ENCODE results near the gene KLHL10. TPM values are rescaled to one million over a fixed set of nuclear protein-coding genes. Genes with fewer than 3 reads are reported as not detected.

KLHL10 gene
- polyA plus RNA-seq (2012; ENCODE audit: insufficient read depth, insufficient read length): not detected

DNA sequence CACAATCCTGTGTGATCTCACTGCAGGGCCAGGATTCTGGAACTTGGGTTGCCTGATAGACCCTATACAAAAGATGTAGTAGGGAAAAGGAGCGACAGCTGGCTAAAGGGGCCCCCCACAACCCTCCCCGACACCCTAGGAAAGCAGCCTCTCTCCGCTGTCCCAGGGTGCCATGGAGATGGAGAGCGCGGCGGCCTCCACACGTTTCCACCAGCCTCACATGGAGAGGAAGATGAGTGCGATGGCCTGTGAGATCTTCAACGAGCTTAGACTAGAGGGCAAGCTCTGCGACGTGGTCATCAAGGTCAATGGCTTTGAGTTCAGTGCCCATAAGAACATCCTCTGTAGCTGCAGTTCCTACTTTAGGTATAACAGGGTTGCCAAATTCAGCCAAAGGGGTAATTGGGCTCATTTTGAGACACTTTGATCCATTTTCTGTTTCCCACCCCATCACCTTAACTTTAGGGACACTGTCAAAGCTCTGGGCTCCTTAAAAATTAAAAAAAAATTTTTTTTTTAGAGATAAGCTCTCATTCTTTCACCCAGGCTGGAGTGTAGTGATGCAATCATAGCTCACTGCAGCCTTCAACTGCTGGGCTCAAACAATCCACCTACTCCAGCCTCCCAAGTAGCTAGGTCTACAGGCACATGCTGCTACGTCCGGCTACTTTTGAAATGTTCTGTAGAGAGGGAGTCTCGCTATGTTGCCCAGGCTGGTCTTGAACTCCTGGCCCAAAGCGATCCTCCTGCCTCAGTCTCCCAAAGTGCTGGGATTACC, at the start of gene KLHL10:
TSS of gene KLHL10 (plus strand) at position 65 of the 778 bp plus-strand sequence. CDS start at position 173, 108 bp downstream.
- H3K4me3 ChIP-seq (ENCODE audit: low read length): peak within 1 kb of the TSS; percentile 62; the same call in 1 of the 2 replicates
- DNase-seq (ENCODE audit: low read depth, low spot score): no peak

DNA sequence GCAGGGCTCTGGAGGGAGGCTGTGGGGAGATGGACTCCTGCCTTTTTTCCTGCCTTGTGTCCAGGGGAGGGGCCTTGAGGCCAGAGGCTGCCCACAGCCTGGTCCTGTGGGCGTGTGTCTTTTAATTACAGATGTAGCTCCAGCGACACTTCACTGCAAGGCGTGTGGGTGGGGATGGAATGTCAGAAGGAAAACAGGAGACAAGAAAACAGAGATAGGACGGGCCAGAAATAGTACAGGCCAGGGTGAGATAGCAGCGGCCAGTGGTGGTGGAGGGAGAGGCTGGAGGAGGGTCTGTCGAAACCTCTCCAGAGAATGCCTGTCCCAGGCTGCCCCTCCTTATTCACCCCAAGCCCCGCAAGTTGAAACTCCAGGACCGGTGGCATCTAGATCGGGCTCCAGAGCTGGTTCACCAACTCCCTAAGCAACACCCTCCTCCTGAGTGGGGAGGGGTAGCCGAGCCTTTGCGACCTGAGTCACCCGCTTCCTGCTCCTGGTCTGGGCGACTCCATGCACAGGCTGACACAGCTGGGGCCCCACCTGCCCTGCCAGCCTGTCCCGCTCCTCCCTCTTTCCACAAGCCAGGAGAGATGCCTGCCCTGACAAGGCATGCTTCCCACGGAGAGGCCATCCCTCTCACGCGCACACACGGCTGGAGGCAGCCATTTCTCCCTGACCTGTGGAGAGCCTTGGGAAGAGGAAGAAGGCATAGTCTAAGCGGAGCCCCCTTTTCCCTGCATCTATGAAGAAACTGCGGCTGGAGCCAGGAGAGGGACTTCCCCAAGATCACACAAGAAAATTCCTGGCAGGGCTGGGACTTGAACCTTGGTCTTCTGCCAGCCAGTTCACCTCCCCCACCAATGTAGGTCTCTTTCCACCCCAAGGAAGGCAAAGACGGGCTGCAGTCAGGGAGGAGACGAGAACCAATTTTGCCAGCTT, 44.5 kb upstream of the KLHL10 start:
- no peak for DNase-seq (ENCODE audit: low read depth, low spot score)
- no peak overlapping the region for H3K4me3 ChIP-seq (ENCODE audit: low read length)

DNA sequence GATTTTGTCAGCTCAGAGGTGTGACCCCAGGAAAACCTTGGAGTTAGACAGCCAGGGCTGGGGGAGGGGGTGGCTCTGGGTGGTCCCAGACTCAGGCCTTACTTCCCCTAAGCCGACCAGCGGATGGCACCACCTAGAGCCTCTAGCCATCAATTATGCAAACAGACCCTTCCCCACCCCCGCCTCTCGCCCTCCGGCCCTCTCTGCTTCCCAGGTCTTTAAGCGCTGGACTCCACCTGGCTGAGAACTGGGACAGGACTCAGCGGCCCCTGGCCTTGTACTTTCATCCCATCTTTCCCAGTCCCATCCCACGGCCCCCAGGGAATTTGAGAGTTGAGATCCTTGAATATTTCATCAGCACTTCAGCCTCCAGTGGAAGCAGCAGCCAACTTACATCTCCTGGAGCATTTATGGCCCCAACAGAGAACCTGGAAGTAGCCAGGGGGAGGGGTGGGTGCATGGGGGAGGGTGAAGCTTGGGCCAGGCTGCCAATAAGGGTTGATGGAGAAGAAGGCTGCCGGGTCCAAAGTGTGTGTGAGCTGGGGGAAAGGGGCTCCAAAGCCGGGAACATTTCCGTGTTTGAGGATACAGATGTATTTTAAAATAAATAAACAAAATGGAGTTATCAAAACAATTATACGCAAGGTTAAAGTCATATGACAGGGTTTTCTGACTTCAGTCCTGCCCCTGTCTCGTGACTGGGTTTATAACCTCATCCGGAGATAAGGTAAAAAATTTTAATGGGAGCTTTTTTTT, 43.7 kb upstream of the KLHL10 start:
- no peak overlapping the region for H3K4me3 ChIP-seq (ENCODE audit: low read length)
- no peak for DNase-seq (ENCODE audit: low read depth, low spot score)

DNA sequence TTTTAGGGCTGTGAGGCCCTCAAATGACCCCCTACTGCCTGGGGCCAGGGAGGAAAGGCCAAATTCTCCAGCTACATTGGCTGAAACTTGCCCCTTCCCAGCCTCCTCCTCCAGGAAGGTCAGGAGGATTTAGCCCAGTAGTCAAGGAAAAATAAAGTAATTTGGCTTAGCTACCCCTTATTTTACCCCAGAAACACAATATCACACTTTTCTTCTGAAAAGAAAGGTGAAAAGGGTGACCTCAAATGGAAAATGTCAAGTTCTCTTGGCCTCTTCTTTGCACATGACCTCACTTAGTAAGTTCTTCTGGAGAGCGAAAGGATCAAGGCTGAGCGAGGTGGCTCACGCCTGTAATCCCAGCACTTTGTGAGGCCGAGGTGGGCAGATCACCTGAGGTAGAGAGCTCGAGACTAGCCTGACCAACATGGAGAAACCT, 43.1 kb upstream of the KLHL10 start:
- no peak for DNase-seq (ENCODE audit: low read depth, low spot score)
- H3K4me3 ChIP-seq (ENCODE audit: low read length): no peak overlapping the region

DNA sequence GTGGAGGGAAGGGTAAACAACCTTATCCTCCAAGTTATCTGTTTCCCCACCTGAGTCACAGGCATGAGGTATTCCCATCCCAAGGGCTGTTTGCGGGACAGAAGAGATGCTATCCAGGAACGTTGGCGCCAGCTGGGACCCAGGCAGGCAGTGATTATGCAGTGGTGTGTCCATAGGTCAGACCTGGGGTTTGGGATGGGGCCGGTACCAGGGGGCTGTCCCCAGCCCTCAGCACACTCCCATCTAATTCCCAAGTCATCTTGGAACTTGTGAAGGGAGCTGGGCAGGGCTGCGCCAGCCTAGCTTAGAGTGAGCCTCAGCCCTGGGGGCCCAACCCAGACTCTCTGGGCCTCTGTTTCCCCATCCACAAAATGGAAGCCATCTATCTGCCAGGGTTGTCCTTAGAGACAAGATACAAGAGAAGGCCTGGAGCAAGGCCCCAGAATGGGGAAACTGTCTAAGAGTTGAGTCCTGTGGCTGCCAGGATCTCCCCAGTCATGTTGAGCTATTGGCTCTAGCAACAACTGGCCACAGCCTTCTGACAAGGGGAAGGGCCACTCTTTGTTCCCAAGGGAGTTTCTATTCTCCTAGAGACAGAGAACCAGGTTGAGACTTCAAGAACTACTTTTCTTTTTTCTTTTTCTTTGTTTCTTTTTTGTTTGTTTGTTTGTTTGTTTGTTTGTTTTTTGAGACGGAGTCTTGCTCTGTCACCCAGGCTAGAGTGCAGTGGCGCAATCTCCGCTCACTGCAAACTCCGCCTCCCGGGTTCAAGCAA, 41.3 kb upstream of the KLHL10 start:
- DNase-seq (ENCODE audit: low read depth, low spot score): no peak
- H3K4me3 ChIP-seq (ENCODE audit: low read length): no peak overlapping the region

DNA sequence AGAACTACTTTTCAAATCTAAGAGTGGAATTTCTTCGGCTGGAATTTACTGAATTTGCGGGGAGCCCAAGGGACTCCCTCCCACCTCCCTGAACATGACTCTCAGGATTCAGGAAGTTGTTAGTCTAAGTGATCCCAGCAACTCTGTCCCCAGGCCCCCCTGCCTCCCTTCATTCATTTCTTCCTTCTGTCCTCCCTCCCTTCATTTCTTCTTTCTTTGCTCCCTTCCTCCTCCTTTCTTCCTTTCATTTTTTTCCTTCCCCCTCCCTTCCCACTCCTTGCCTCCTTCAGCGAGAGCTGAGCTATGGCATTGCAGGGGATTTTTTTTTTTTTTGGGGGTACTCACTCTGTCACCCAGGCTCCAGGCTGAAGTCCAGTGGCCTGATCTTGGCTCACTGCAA, 40.2 kb upstream of the KLHL10 start:
- no peak overlapping the region for H3K4me3 ChIP-seq (ENCODE audit: low read length)
- DNase-seq (ENCODE audit: low read depth, low spot score): no peak

DNA sequence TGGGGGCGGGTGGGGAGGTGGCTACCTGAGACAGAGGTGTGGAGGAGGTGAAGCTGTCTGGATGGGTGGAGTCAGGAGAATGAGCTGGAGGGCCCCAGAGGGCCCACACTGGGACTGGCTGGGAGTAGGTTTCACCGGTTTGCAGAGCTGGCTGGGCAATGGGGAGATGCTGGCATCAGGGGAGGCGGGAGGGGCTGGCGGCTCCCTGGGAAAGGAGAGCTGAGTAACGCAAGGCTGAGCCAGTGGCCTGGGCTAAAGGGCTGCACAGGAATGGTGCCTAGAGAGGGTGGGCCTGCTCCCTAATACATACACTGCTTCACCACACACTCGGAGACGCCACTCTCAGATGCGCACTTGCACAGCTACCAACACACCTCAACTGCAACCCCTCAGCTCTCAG, 38.3 kb upstream of the KLHL10 start:
- no peak for DNase-seq (ENCODE audit: low read depth, low spot score)
- H3K4me3 ChIP-seq (ENCODE audit: low read length): no peak overlapping the region

DNA sequence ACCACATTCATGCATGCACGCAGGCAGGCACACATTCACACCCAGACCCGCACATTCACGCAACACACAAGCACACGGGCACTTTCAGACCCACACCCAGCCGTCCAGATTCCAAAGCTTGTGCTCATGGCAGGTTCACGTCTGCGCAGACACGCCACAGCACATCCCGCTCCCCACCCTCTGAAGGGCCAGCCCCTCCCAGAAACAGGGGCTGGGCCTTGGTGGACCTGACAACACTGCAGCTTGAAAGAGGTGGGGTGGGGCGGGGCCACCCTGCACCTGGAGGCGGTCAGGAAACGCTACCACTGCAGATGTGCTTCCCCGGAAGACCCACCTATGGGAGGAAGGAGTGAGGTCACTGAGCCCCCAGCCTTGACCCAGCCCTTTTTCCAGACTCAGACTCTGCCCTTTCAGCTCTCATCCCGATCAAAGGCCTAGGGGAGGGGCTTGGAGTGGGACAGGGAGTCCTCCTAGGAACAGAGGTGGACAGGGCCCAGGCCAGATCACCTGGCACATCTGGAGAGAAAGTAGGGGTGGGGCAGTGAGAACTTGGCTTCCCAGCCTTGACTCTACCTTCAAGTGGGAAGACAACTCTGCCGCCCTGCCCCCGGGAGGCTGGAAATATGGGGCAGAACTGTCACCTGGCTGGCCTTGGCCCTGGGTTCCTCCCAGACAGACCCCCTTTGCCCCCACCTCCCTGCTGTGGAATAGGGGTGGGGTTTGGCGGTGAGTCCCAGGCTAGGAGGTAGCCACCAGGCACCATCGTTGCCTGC, 36.8 kb upstream of the KLHL10 start:
- no peak for DNase-seq (ENCODE audit: low read depth, low spot score)

DNA sequence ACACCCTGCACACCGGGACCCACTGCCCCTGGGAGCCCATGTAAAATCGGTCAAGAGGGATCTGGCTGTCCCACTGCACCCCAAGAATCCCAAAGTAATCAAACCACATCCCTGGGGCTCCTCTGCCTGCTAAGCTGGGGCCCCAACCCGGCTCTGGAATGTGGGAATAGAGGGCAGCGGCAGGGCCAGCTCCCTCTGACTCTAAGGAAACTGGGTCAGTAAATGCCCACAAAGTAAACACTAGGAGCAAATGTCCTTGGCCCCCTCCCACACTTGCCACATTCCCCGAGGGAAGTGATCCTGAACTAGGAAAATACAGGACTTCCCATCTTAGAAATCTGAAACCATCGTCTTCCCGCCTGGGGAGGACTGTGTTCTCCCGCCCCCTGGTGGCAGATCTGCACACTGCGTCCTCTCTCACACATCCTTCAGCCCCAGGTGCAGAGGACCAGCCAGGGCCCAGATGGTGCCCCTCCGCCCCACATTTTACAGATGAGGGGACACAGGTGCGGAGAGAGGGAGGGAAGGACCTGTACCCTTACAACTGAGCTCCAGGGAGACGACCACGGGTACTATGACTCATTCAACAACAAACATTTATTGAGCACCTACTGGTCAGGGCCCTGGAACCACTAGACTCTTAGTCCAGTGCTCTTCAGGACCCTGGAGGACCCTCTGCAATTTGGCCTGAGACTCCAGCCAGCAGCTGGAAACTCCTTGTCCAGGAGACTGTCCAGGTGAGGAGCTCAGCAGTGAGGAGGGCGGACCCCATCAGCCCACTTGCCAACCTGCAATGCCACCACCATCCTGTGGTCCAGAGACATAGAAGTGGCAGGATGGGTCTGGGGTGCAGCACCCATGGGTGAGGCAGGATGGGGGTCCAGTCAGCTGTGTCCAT, 36.0 kb upstream of the KLHL10 start:
- H3K4me3 ChIP-seq (ENCODE audit: low read length): no peak overlapping the region
- peak; percentile 53 for DNase-seq (ENCODE audit: low read depth, low spot score)

More for the DNA sequence above, 36.8 kb upstream of the KLHL10 start:
- H3K4me3 ChIP-seq (ENCODE audit: low read length): no peak overlapping the region

DNA sequence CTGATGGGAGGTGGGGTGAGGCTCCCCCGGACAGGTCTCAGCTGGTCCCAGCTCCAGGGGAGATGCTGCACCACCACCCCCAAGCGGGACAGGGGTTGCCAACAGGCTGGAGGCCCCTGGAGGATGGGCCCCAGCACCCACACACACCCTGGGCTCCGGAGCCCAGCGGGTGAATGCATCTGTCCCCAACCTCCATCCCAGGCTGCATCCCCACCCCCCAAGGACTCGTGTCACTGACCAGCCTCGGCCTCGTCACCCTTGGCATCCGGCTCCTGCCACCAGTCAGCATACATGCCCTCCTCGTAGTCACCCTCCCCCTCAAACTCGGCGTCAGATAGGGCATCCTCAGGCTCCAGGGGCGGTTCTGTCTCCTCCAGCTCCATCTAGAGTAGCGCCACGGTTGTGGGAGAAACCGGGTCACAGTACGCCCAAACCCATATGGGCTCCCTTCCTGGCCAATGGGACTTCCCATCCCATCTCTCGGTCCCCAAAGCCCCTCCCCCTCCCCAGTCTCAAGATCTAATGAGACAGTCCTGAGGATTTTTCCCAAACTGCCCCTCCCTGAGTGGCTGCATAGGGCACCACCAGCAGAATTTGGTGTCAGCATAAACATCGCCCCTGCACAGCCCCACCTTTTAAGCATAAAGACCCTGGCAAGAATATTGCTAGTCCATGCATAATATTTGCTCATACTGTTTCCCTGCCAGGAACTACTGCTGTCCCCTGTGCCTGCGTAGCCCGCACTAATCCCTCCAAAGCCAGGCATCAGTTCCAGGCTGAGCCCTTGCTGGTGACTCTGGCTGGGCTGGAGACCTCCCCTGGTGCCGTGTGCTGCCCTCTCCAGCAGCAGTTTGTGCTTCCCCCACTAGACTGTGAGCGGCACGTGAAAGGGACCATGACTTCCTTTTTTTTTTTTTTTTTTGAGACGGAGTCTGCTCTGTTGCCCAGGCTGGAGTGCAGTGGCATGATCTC, 34.3 kb upstream of the KLHL10 start:
- H3K4me3 ChIP-seq (ENCODE audit: low read length): no peak overlapping the region
- DNase-seq (ENCODE audit: low read depth, low spot score): no peak

DNA sequence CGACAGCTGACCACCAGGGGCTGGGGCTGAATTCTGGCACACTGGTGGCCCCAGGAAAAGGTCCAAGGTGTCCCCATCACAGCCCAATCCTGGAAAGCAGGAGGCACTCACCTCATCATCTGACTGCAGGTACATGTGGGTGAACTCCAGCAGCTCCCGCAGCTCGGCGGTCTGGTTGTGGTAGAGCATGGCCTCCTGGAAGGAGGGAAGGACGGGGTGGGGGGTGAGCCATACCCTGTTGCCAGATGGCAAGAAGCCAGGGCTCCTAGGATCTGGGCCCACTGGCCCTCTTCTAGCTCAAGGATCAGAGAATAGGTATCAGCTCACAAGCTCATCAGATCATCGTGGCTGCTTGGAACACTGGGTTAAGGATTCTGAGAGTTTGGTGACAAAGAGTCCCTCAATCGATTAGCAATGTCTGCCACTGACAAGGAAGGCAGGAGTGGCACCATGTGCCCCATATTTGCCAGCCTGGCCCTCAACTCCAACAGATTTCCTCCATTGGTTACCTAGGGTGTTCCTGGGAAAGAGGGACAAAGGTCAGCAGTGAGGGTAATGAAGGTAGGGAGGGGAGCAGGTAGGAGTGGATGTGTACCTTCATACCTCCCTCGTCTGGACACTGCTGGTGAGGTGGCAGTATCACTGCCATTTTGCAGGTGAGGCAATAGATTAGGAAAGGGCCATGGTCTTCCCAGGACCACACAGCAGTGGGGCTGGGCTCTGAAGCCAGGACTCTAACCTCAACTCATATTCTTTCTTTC, 30.8 kb upstream of the KLHL10 start:
- DNase-seq (ENCODE audit: low read depth, low spot score): no peak
- no peak overlapping the region for H3K4me3 ChIP-seq (ENCODE audit: low read length)

DNA sequence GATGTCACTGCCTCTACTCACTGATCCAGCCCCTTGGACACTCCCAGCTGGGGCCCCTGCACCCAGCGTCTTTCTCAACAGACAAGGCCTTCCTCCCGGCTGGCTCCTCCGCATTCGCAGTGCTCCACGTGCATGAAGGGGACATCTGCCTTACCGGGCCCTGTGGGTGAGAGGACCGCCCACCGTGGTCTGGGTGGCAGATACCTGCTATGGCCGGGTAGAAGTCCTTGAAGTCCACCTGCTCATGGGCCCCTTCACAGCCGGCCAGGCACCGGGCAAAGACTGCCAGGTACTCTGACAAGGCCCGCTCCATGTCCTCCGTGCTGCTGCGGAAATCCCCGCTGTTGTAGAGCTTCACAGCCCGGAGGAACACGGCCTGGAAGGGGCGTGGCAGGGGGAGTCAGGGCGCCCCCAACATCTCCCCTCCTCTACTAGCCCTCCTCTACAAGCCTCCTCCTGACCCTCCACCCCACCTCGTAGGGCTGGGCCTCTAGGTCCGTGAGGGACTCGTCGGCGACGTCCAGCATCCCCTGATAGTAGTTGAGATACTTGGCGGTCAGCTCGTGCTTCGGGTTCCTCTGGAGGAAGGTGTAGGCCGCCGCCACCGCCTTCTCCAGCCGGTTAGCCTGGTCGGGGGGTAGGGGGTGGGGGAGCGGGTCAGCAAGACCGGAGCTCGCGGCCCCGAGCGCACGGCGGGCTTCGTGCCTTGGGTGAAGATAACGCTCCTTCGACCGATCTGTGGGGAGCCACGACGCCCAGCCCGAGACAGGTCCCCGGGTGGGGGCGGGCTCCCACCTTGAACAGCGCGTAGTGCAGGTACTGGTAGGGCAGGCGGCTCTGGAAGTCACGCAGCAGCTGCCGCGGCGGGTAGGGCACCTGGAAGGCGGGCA, 26.7 kb upstream of the KLHL10 start:
- no peak for DNase-seq (ENCODE audit: low read depth, low spot score)
- H3K4me3 ChIP-seq (ENCODE audit: low read length): peak overlapping the region; percentile 55

DNA sequence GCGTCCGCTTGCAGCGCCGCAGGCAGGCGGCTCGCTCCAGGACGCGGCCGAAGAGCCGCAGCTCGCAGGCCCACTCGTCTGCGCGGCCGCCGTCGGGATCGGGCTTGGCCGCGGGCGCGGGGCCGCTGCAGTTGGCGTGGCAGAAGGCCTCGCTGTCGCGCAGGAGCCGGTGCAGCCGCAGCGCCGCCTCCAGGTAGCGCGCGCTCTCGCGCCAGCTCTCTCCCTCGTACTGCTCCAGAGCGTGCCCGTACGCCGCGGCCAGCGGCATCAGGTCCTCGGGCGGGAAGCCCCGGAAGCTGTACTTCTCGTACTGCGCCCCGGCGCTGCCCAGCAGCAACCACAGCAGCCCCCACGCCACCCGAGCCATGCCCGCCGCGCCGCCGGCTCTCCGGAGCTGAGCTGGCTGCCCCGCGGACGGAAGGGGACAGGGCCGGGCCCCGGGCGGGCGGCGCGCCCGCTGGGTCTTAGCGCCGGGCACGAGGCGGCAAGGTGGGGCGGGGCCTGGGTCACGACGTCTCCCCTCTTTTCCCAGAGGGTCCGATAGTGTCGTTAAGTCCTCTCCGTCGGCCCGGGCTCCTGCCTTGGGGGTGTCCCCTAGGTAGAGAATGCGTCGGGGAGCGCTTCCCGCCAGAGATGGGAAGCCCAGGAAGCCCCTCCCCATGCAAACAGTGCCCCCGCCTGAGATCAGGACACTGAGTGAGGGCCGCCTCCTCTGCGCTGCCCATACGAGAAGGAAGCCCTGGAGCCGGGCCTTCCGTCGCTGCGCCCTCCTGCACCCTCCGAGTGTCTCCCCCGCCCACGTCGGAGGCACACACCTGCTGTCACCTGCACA, 25.9 kb upstream of the KLHL10 start, which contains the start of gene P3H4:
TSS of gene P3H4 (minus strand) at position 401 of the 832 bp plus-strand sequence. CDS start at position 367, 34 bp downstream.
- peak; percentile 47 for DNase-seq (ENCODE audit: low read depth, low spot score)
- H3K4me3 ChIP-seq (ENCODE audit: low read length): peak within 1 kb of the TSS; percentile 55

Measured in Jurkat, Clone E6-1 (cell line).